Stimulated activated CD4-positive, alpha-beta T cell treated with anti-CD3 and anti-CD28 coated beads, Interleukin-15, amount 100 ng/mL, for 48 hours (primary cell): ENCODE results near the gene DEFB119.
"Not testable (repeated sequence)": the region's sequence is repeated elsewhere in the genome, so short reads cannot be mapped to it uniquely, and the experiment has no call there.

Source experiments
- DNase-seq, 2 donors: peaks; one replicate each; pipeline ENCODE4 v3.0.0-alpha.2; 2020; ENCODE audit warnings: low read depth in 2 of 2

Gene DEFB119, protein sequence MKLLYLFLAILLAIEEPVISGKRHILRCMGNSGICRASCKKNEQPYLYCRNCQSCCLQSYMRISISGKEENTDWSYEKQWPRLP

DNA sequence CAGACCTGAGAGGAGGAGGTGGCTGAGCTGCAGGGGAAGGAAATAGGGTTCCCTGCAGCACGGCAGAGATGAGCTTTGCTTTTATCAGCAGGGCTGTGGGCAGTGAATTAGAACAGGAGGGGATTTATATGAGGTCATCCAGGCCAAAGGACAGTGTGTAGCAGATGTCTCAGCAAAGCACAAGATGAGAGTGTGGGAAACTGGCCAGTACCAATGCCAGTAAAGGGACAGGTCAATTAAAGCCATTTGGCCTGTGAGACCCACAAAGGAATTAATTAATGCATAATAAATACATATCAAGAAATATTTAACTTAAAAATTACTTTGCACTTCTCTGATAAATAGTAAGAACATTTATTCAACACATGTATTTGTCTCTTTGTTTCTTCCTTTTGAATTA lies at the start of gene DEFB119:
Gene DEFB119, minus strand, starts transcription at position 101 of the 400 bp plus-strand sequence. CDS start 107 bp downstream, outside the sequence.
- DNase-seq = no peak

DNA sequence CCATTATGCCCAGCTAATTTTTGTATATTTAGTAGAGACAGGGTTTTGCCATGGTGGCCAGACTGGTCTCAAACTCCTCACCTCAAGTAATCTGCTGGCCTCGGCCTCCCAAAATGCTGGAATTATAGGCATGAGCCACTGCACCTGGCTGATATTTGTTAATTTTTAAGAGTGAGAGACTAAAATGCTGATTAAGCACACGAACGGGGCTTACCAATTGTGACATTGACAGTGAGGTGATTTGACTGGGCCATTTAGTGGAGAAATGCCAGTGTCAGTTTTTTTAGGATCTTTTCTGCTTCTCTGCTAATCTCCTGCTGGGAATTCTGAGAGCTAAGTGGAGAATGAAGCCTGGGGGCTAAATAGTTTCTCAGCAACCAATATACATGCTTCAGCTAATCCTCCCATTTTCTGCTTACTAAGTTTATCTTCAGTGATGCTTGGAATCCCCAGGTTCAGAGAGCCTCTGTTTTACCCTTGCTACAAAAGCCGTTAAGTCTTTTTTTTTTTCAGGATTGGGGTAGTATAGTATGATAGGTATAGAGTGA lies 40.3 kb upstream of the DEFB119 start:
- DNase-seq = no peak

DNA sequence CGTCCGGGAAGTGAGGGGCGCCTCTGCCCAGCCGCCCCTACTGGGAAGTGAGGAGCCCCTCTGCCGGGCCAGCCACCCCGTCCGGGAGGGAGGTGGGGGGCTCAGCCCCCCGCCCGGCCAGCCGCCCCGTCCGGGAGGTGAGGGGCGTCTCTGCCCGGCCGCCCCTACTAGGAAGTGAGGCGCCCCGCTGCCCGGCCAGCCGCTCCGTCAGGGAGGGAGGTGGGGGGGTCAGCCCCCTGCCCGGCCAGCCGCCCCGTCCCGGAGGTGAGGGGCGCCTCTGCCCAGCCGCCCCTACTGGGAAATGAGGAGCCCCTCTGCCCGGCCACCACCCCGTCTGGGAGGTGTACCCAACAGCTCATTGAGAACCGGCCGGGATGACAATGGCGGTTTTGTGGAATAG lies 37.2 kb upstream of the DEFB119 start:
- DNase-seq = not testable (repeated sequence)

DNA sequence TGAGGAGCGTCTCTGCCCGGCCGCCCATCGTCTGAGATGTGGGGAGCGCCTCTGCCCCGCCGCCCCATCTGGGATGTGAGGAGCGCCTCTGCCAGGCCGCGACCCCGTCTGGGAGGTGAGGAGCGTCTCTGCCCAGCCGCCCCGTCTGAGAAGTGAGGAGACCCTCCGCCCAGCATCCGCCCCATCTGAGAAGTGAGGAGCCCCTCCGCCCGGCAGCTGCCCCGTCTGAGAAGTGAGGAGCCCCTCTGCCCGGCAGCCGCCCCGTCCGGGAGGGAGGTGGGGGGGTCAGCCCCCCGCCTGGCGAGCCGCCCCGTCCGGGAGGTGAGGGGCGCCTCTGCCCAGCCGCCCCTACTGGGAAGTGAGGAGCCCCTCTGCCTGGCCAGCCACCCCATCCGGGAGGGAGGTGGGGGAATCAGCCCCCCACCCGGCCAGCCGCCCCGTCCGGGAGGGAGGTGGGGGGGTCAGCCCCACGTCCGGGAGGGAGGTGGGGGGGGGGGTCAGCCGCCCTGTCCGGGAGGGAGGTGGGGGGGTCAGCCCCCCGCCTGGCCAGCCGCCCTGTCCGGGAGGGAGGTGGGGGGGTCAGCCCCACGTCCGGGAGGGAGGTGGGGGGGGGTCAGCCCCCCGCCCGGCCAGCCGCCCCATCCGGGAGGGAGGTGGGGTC lies 36.6 kb upstream of the DEFB119 start:
- not testable (repeated sequence) for DNase-seq

DNA sequence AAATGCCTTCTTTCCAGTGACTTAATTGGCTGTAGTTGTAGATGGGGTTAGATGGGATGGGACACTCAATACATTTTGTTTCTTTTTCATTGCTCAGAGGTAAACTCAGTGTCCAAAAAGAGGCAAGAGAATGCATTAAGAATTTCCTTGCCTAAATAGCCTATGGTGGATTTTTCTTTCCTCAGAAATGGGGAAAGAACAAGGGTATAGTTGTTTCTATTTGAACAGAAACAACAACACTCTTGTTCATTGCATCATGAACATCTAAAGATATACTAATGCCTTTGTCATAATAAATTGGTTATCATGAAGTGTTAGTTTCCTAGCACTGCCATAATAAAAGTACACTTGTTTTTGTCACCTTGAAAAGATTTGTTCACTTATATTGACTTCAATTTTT lies 35.4 kb upstream of the DEFB119 start:
- DNase-seq = no peak

DNA sequence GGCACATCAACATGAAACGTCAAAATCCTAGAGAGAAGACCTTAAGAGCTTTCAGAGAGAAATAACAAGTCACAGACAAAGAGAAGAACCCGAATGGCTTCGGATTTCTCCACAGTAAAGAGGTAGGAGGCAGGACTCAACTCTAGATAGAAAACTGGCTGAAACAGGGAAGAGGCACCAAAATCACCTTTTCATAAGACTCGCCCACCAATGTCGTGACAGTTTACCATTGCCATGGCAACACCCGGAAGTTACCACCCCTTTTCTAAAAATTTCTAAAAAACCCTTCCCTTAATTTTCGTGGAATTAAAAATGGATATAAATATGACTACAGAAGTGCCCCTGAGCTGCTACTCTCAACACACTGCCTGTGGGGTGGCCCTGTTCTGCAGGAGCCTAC lies 27.9 kb upstream of the DEFB119 start:
- DNase-seq = no peak

DNA sequence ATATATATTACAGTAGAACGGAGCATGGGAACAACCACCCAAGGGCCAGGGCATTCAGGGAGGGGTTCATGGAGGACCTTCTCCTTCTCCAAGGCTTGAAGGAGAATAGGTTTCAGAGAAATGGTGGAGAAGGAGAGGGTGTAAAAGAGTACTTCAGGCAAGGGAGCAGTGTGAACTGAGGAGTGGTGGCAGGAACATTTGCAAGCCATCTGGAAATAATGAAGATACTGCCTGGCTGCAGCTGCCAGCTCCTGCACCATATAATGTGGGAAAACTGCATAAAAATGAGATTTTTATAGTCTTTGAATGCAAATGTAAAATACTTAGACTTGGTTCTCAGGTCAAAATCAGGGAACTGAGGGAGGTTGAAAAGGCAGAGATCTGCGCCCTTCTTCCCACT lies 25.3 kb upstream of the DEFB119 start:
- DNase-seq = no peak

DNA sequence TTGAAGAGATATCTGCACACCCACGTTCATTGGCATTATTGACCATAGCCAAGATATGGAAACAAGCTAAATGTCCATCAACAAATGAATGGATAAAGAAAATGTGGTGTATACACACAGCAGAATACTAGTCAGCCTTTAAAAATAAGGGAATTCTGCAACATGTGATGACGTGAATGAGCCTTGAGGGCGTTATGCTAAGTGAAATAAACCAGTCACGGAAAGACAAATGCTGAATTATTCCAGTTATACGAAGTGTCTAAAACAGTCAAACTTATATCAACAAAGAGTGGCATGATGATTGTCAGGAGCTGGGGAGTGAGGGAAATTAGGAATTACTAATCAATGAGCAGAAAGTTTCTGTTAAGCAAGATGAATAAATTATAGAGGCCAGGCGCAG lies 24.0 kb upstream of the DEFB119 start:
- no peak for DNase-seq

DNA sequence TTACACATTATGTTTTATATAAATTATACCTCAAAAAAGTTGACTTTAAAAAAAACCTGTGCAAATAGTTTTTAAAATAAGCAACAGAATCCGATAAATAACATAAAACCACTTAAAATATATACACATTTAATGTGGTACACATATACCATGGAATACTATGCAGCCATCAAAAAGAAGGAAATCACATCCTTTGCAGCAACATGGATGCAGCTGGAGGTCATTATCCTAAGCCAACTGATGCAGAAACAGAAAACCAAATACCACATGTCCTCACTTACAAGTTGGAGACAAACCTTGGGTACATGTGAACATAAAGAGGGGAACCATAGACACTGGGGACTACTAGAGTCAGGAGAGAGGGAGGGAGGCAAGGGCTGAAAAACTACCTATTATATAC lies 19.6 kb upstream of the DEFB119 start:
- no peak for DNase-seq

DNA sequence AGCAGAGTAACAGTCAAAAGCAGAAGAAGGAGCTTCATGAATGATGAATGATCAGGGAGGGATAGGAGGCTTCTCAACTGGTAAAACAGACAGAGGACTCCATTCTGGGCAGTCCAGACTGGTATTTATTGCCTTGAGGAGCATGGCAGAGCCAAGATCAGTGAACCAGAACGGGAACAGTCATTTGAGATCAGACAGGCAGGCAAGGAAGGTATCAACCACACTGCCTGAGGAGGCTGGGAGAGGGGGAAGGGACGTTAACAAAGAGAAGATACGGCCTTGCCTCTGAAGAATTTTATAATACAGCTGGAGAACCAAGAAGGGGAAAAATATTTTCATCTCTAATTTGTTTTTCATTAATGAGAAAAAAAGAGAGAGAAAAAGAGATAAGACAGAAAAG lies 15.7 kb upstream of the DEFB119 start, which contains the start of gene DEFB121:
Gene DEFB121, minus strand, starts transcription at position 101 of the 400 bp plus-strand sequence. Its CDS starts 63 bp downstream, at position 38.
- DNase-seq = no peak

DNA sequence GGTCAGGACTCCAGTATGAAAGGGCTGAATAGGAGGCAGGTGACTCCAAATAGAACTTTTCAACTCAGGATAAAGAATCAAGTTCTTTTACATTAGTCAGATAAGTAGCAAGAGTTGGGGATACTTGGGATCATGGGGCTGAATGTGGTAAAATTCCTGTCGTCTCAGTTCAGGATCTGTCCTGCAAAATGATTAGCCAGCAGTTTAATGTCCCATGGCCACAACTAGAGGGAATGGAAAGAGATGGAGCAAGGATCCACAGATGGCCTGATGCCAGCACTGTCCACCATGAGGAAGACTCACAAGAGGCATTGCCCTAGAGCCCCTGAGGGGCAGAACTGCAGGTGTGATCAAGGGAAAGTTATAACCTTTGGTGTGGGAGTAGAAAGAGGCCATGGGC lies 13.5 kb upstream of the DEFB119 start:
- DNase-seq = no peak

DNA sequence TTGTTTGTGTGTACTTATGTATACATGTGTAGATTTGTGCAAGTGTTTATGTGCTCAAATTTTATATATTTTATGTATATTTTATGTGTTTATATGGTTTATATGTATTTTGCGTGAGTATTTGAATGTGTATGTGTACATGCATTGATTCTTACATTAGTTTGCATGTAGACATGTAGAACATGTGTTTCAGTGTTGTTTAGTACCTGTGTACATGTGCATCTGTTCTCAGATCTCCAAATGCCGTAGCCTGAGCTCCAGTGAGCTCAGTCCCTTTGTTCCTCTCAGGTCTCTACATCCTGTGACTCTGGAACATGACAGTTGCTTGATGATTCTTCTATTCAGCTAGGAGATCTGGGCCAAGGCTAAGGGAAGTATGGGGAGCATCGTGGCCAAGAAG lies 4.5 kb upstream of the DEFB119 start:
- no peak for DNase-seq

DNA sequence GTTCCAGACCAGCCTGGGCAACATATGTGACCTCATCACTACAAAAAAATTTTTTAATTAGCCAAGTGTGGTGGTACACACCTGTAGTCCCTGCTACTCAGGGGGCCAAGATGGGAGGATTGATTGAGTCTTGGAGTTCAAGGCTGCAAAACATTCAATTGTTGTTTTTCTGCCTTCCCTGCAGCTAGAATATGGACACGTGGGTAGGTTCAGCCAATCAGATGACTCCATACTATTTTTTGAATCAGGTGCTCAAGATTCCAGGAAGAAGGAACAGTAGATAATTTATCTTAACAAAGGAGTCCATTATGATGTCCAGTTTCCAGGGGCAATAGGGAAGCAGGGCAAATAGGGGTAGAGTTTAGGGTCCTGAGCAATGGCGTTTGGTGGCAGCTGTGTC lies 2.4 kb upstream of the DEFB119 start:
- DNase-seq = no peak

DNA sequence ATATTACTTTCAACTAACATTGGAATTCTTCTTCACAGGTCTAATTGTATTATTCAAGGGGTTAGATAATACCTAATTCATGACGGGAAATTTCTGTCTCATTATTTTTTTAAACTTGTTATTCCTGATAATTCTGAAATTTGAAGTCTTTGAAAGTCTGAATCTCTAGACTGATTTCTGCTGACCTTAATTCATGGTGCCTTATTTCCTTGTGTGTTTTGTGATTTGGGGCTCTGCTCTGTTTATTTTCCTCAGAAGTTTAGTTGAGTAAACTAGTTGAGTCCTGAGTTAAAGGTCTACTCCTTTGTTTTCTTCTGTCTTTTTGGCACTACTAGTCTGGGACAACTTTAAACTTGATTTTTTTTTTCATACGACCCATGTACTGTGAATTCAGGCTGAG lies 16.0 kb downstream of the DEFB119 start:
- DNase-seq = no peak

DNA sequence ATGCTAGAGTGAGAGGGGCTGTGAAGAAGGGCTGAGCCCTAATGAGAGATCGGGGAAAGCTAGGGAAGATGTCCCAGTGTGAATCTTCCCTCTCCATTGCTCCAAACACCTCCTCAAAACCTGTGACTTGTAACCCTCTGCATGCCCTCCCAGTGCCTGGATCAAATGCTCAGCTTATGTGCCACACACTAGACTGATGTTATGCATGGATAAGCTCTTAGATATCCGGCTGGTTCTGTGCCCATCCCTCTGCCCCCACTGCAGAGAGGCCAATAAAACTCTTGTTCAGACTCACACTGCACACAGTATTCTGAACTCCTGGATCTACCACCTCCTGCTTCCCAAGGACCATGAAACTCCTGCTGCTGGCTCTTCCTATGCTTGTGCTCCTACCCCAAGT lies 22.1 kb downstream of the DEFB119 start, which contains the start of gene DEFB118:
Gene DEFB118, plus strand, starts transcription at position 301 of the 400 bp plus-strand sequence. Its CDS starts 50 bp downstream, at position 351.
- no peak for DNase-seq

DNA sequence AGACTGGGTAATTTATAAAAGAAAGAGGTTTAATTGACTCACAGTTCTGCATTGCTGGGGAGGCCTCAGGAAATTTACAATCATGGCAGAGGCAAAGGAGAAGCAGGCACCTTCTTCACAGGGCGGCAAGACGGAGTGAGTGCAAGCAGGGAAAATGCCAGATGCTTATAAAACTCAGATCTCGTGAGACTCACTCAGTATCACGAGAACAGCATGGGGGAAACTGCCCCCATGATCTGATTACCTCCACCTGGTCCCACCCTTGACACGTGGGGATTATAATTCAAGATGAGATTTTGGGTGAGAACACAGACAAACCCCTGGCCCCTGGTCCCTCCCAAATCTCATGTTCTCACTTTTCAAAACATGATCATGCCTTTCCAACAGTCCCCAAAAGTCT lies 26.1 kb downstream of the DEFB119 start:
- not testable (repeated sequence) for DNase-seq

DNA sequence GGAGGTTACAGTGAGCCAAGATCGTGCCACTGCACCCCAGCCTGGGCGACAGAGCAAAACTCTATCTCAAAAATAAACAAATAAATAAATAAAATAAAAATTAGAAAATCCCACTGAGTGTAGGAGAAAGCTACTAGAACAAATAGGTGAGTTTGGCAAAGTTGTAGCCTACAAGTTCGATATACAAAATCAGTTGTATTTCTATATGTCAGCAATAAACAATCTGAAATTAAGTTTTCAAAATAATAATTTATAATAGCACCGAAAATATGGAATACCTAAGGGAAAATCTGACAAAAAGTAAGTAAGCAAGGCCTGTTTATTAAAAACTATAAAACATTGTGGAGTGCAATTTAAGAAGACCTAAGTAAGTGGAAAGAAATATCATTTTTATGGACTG lies 27.1 kb downstream of the DEFB119 start:
- DNase-seq = no peak

DNA sequence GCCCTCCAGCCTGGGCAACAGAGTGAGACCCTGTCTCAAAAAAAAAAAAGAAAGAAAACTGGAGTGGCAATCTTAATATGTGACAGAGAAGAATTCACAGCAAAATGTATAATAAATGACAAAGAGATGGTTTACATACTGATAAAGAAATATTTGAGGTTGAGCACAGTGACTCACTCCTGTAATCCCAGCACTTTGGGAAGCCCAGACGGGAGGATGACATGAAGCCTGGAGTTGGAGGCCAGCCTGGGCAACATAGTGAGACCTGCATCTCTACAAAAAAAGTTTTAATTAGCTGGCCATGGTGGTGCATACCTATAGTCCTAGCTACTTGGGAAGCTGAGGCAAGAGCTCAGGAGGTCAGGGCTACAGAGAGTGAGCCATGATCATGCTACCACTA lies 34.4 kb downstream of the DEFB119 start:
- DNase-seq = no peak

DNA sequence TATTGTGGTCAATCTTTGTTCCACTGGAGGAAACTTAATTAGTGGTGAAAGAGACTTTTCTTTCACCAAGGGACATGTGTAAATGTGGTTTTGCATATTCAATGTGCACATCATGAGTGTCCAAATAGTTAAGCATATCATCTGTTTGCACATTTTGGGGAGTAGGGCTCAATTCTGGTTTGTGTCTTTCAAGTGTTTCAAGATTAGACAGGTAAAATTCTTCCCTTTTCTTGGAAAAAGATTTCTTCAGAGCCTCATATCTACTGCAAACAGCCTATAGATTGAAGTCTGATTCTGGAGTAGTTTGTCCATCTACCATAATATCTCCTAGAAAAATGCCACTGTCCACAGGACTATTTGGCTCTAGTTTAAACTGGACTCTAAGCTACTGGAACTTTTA lies 48.9 kb downstream of the DEFB119 start:
- DNase-seq = no peak

DNA sequence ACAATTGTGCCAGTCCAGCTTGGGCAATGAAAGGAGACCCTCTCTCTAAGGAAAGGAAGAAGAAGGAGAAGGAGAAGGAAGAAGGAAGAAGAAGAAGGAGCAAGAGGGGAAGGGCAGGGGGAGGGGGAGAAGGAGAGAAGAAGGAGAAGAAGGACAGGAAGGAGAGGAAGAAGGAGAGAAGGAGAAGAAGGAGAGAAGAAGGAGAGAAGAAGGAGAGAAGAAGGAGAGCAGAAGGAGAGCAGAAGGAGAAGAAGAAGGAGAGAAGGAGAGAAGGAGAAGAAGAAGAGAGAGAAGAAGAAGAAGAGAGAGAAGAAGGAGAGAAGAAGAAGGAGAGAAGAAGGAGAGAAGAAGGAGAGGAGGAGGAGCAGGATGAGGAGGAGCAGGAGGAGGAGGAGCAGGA lies 59.5 kb downstream of the DEFB119 start:
- no peak for DNase-seq
